GM23338 (cell line): ENCODE data around the gene CWC27. TPM values are rescaled to one million over a fixed set of nuclear protein-coding genes. Genes with fewer than 3 reads are reported as not detected.

Experiments used
- ATAC-seq: fragments of 200-7000 bp; cut with Tn5 transposase; 3 replicates; pipeline ENCODE4 v1.9.1; 2020
- DNase-seq: peaks from one replicate; pipeline ENCODE4 v3.0.0-alpha.2; 2015; ENCODE audit warnings: low spot score
- H2AFZ ChIP-seq: fragments of 200-600 bp; sonication (generic); 2 replicates; pipeline ENCODE4 v1.8.0; 2016; ENCODE audit warnings: antibody characterized with exemption, mild to moderate bottlenecking, moderate library complexity
- H3F3A ChIP-seq: fragments of 200-600 bp; sonication (generic); replicated peaks from 2 replicates; pipeline ENCODE4 v1.8.0; 2017; ENCODE audit warnings: antibody characterized with exemption, mixed run types, low read depth
- H3K27ac ChIP-seq: fragments of 200-600 bp; sonication (generic); 2 replicates; pipeline ENCODE4 v1.6.1; 2016; ENCODE audit warnings: low read depth
- H3K27me3 ChIP-seq: fragments of 200-600 bp; sonication (generic); 2 replicates; pipeline ENCODE4 v1.8.0; 2016; ENCODE audit warnings: mild to moderate bottlenecking, mixed run types, moderate library complexity; ENCODE audit not compliant: insufficient read depth
- H3K36me3 ChIP-seq: fragments of 200-600 bp; sonication (generic); 2 replicates; pipeline ENCODE4 v1.8.0; 2016; ENCODE audit warnings: mild to moderate bottlenecking; ENCODE audit not compliant: insufficient read depth
- H3K4me1 ChIP-seq: fragments of 200-600 bp; sonication (generic); 2 replicates; pipeline ENCODE4 v1.8.0; 2016; ENCODE audit warnings: mild to moderate bottlenecking, moderate library complexity; ENCODE audit not compliant: insufficient read depth
- H3K4me2 ChIP-seq: fragments of 200-600 bp; sonication (generic); 2 replicates; pipeline ENCODE4 v1.7.1; 2017; ENCODE audit warnings: mixed run types
- H3K4me3 ChIP-seq: fragments of 200-600 bp; sonication (generic); 2 replicates; pipeline ENCODE4 v1.6.1; 2016; ENCODE audit warnings: mixed run types
- H3K79me2 ChIP-seq: fragments of 200-600 bp; sonication (generic); replicated peaks from 2 replicates; pipeline ENCODE4 v1.8.0; 2017; ENCODE audit warnings: mild to moderate bottlenecking; ENCODE audit not compliant: insufficient read depth
- H3K9me2 ChIP-seq: fragments of 200-600 bp; sonication (generic); 2 replicates; pipeline ENCODE4 v1.8.0; 2017; ENCODE audit not compliant: insufficient read depth
- H4K20me1 ChIP-seq: fragments of 200-600 bp; sonication (generic); replicated peaks from 2 replicates; pipeline ENCODE4 v1.8.0; 2017; ENCODE audit warnings: mild to moderate bottlenecking; ENCODE audit not compliant: insufficient read depth
- H3K27ac Mint-ChIP-seq: 2 replicates; pipeline ENCODE4 v1.8.0; 2020; ENCODE audit warnings: inconsistent platforms, mild to moderate bottlenecking, moderate library complexity, mixed read lengths
- H3K27me3 Mint-ChIP-seq: 3 replicates; pipeline ENCODE4 v1.8.0; 2022; ENCODE audit warnings: low read depth, mild to moderate bottlenecking, moderate library complexity, mixed read lengths, inconsistent platforms; ENCODE audit not compliant: insufficient read depth, poor library complexity
- H3K36me3 Mint-ChIP-seq: 3 replicates; pipeline ENCODE4 v1.8.0; 2021; ENCODE audit warnings: low read depth, mild to moderate bottlenecking, inconsistent platforms, moderate library complexity, mixed read lengths
- H3K4me1 Mint-ChIP-seq: 3 replicates; pipeline ENCODE4 v1.8.0; 2020; ENCODE audit warnings: mild to moderate bottlenecking, inconsistent platforms, mixed read lengths
- H3K4me3 Mint-ChIP-seq: 3 replicates; pipeline ENCODE4 v1.8.0; 2021; ENCODE audit warnings: moderate library complexity, mild to moderate bottlenecking, inconsistent platforms, mixed read lengths
- H3K9me3 Mint-ChIP-seq: 3 replicates; pipeline ENCODE4 v1.8.0; 2020; ENCODE audit warnings: moderate library complexity, mild to moderate bottlenecking, inconsistent platforms, mixed read lengths
- CREB1 ChIP-seq: fragments of 250-450 bp; sonication (Bioruptor Pico); IDR thresholded peaks from 2 replicates; pipeline ENCODE4 v1.5.0; 2020; ENCODE audit warnings: low read depth, mild to moderate bottlenecking, moderate library complexity
- CTCF ChIP-seq, 2 experiments: fragments of 200-600 bp in 1 of 2; sonication (generic) in 1 of 2; conservative IDR thresholded peaks; 2 replicates each; pipeline versions ENCODE4 v1.5.1 to v1.6.1; 2016 to 2017; ENCODE audit warnings: antibody characterized with exemption in 2 of 2, low read depth in 2 of 2, mild to moderate bottlenecking in 2 of 2, moderate library complexity in 1 of 2
- ETS1 ChIP-seq: IDR thresholded peaks from 2 replicates; pipeline ENCODE4 v1.6.1; 2016; ENCODE audit warnings: antibody characterized with exemption
- EZH2phosphoT487 ChIP-seq: fragments of 200-600 bp; sonication (generic); IDR thresholded peaks from one replicate; pipeline ENCODE4 v1.8.1; 2018; ENCODE audit warnings: antibody characterized with exemption; ENCODE audit not compliant: unreplicated experiment
- NANOG ChIP-seq: IDR thresholded peaks from 2 replicates; pipeline ENCODE4 v1.6.1; 2016; ENCODE audit warnings: antibody characterized with exemption, borderline replicate concordance
- POLR2AphosphoS5 ChIP-seq: IDR thresholded peaks from 2 replicates; pipeline ENCODE4 v1.6.1; 2016; ENCODE audit warnings: antibody characterized with exemption, low read depth
- REST ChIP-seq: IDR thresholded peaks from one replicate; pipeline ENCODE4 v1.6.1; 2018; ENCODE audit warnings: antibody characterized with exemption; ENCODE audit not compliant: unreplicated experiment
- STAT1 ChIP-seq: IDR thresholded peaks from one replicate; pipeline ENCODE4 v1.6.1; 2016; ENCODE audit warnings: antibody characterized with exemption; ENCODE audit not compliant: unreplicated experiment
- ZNF114 ChIP-seq: fragments of 250-450 bp; sonication (Bioruptor Pico); IDR thresholded peaks from 2 replicates; pipeline ENCODE4 v1.5.0; 2020; ENCODE audit warnings: mild to moderate bottlenecking, moderate library complexity
- ZNF331 ChIP-seq: fragments of 250-450 bp; sonication (Bioruptor Pico); IDR thresholded peaks from 2 replicates; pipeline ENCODE4 v1.5.0; 2020; ENCODE audit warnings: low read depth, mild to moderate bottlenecking, moderate library complexity
- polyA plus RNA-seq: library from polyadenylated mRNA; unstranded; fragments of >200 nt; fragmentation: Nextera tagmentation; extraction: Ambion mirVana; gene quantifications from 2 replicates; pipeline ENCODE4 v1.2.1, GENCODE V29; 2016
- total RNA-seq: library from RNA; depleted of rRNA; stranded (reverse); fragments of >200 nt; shearing (Covaris generic); gene quantifications from 2 replicates; pipeline ENCODE4 v1.2.3, GENCODE V29; 2014

Gene CWC27
- total and polyA plus RNA-seq, 2 experiments from 2014 or later = 27.7 to 115 TPM

GRCh38 chr5:65026816-65027548, 258.3 kb downstream of the CWC27 start:
- H3K9me2 ChIP-seq = peaks cover 4% of the 10 kb centered on the region
- H3K4me3 ChIP-seq = no peak overlapping the region
- H3K9me3 Mint-ChIP-seq = no peaks in the 10 kb centered on the region
- H3K4me1 Mint-ChIP-seq = peaks cover 6% of the 10 kb centered on the region
- no peak overlapping the region for H3K27ac ChIP-seq
- no peaks in the 10 kb centered on the region; the same call in 2 of the 3 replicates for H3K36me3 Mint-ChIP-seq
- no peak for TF ChIP-seq ETS1
- TF ChIP-seq CTCF (conservative IDR thresholded peaks at IDR 0.05; ENCODE audit: low read depth in 2 of 2) = peak in 1 of 2 experiments; percentile 11; a peak in 1 of 4 replicates
- no peak overlapping the region for H3K4me2 ChIP-seq
- no peak for ATAC-seq
- H4K20me1 ChIP-seq = no peaks in the 10 kb centered on the region
- peaks cover 4% of the 10 kb centered on the region for H3K27me3 Mint-ChIP-seq
- no peaks in the 10 kb centered on the region for H3F3A ChIP-seq
- H2AFZ ChIP-seq = no peak overlapping the region
- no peak overlapping the region for H3K27ac Mint-ChIP-seq
- DNase-seq = no peak
- H3K79me2 ChIP-seq = no peaks in the 10 kb centered on the region
- H3K27me3 ChIP-seq = no peaks in the 10 kb centered on the region
- H3K4me1 ChIP-seq = peaks cover 6% of the 10 kb centered on the region; the same call in 1 of the 2 replicates
- H3K36me3 ChIP-seq = no peaks in the 10 kb centered on the region
- no peak overlapping the region for H3K4me3 Mint-ChIP-seq

GRCh38 chr5:65029178-65029577, 260.4 kb downstream of the CWC27 start:
- H3K36me3 Mint-ChIP-seq = no peaks in the 10 kb centered on the region; the same call in 2 of the 3 replicates
- H3K9me3 Mint-ChIP-seq = no peaks in the 10 kb centered on the region
- peaks cover 7% of the 10 kb centered on the region for H3K4me1 ChIP-seq
- H3K4me3 Mint-ChIP-seq = no peak overlapping the region
- peaks cover 4% of the 10 kb centered on the region for H3K27me3 Mint-ChIP-seq
- no peaks in the 10 kb centered on the region for H4K20me1 ChIP-seq
- peaks cover 13% of the 10 kb centered on the region for H3K9me2 ChIP-seq
- ATAC-seq = no peak
- no peak overlapping the region for H2AFZ ChIP-seq
- H3K36me3 ChIP-seq = no peaks in the 10 kb centered on the region
- no peaks in the 10 kb centered on the region for H3K27me3 ChIP-seq
- DNase-seq = no peak
- no peaks in the 10 kb centered on the region for H3K79me2 ChIP-seq
- H3K27ac ChIP-seq = no peak overlapping the region
- no peak overlapping the region for H3K4me3 ChIP-seq
- H3K4me1 Mint-ChIP-seq = peaks cover 8% of the 10 kb centered on the region
- no peak overlapping the region for H3K4me2 ChIP-seq
- no peaks in the 10 kb centered on the region for H3F3A ChIP-seq
- no peak overlapping the region for H3K27ac Mint-ChIP-seq
- TF ChIP-seq CREB1 (CRISPR knock-in tag) = no peak
- no peak for TF ChIP-seq REST
- TF ChIP-seq NANOG = no peak
- no peak for TF ChIP-seq STAT1
- no peak for TF ChIP-seq POLR2AphosphoS5
- TF ChIP-seq CTCF (conservative IDR thresholded peaks at IDR 0.05; ENCODE audit: low read depth in 2 of 2) = no peak
- no peak for TF ChIP-seq EZH2phosphoT487
- TF ChIP-seq ETS1 = no peak
- TF ChIP-seq ZNF331 (CRISPR knock-in tag) = no peak
- no peak for TF ChIP-seq ZNF114 (CRISPR knock-in tag)
